ENCODE data around the gene PRR15L.

The PRR15L gene

GRCh38 chr17:47945529-47946508 lies 11.9 kb downstream of the PRR15L start:
- TF ChIP-seq, protein P1, sequence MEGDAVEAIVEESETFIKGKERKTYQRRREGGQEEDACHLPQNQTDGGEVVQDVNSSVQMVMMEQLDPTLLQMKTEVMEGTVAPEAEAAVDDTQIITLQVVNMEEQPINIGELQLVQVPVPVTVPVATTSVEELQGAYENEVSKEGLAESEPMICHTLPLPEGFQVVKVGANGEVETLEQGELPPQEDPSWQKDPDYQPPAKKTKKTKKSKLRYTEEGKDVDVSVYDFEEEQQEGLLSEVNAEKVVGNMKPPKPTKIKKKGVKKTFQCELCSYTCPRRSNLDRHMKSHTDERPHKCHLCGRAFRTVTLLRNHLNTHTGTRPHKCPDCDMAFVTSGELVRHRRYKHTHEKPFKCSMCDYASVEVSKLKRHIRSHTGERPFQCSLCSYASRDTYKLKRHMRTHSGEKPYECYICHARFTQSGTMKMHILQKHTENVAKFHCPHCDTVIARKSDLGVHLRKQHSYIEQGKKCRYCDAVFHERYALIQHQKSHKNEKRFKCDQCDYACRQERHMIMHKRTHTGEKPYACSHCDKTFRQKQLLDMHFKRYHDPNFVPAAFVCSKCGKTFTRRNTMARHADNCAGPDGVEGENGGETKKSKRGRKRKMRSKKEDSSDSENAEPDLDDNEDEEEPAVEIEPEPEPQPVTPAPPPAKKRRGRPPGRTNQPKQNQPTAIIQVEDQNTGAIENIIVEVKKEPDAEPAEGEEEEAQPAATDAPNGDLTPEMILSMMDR (IDR thresholded peaks at IDR 0.05; ENCODE audit: low read length, missing control alignments): no peak
- no peak overlapping the region for H3K4me3 ChIP-seq (replicated peaks; ENCODE audit: low read depth, low read length)
- DNase-seq (ENCODE audit: low read depth): no peak

DNA sequence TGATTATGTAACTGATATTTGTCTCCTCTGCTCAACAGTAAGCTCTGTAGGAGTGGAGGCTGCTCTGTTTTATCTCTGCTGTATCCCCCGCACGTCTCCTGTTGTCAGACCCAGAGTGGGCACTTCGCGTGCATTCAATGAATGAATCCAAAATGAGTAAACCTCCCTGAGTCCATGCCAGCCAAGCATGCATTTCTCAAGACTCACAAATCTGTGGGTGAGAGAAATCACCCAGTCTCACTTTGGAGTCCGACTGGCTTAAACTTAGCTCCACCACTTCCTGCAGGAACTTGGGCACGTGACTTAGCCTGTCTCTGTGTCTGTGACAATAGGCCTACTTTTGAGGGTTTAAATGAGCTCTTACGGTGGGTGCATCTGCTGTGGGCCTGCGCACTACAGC lies 12.6 kb downstream of the PRR15L start:
- no peak overlapping the region for H3K4me3 ChIP-seq (replicated peaks; ENCODE audit: low read depth, low read length)
- DNase-seq (ENCODE audit: low read depth): peak; percentile 70
- TF ChIP-seq, protein P1 (IDR thresholded peaks at IDR 0.05; ENCODE audit: low read length, missing control alignments): no peak

GRCh38 chr17:47942568-47942967 lies 15.1 kb downstream of the PRR15L start:
- TF ChIP-seq, protein P1 (IDR thresholded peaks at IDR 0.05; ENCODE audit: low read length, missing control alignments): no peak
- H3K4me3 ChIP-seq (replicated peaks; ENCODE audit: low read depth, low read length): peak overlapping the region; percentile 86
- no peak for DNase-seq (ENCODE audit: low read depth)

DNA sequence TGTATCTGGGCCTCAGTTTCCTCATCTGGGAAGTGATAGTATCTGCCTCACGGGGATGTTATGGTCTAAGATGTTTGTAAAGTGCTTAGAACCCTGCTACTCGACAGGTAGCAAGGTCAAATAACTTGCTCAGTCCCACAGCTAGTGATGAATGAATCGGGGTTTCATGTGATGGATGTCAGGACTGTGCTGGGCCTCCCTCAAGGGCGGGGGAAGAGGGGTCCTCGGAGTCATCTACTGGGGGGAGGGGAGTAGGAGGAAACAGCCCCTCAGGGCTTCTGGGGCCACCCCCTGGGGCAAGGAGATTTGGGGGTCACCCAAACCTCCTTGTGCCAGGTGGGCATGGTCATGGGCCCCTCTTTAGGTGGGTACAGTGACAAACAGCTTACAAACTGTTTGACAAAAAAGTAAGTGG lies 15.6 kb downstream of the PRR15L start:
- peak overlapping the region; percentile 86 for H3K4me3 ChIP-seq (replicated peaks; ENCODE audit: low read depth, low read length)
- TF ChIP-seq, protein P1 (IDR thresholded peaks at IDR 0.05; ENCODE audit: low read length, missing control alignments): no peak
- no peak for DNase-seq (ENCODE audit: low read depth)

- TF ChIP-seq, protein P1 (IDR thresholded peaks at IDR 0.05; ENCODE audit: low read length, missing control alignments): no peak
- H3K4me3 ChIP-seq (replicated peaks; ENCODE audit: low read depth, low read length): peak within 1 kb of the TSS; percentile 86
- DNase-seq (ENCODE audit: low read depth): peak; percentile 98
These were observed 16.2 kb downstream of the PRR15L start, which contains the start of gene PNPO for GRCh38 chr17:47941246-47942095. Gene PNPO, plus strand, starts transcription at chr17:47941571. Its CDS starts 105 bp downstream, at chr17:47941676.

DNA sequence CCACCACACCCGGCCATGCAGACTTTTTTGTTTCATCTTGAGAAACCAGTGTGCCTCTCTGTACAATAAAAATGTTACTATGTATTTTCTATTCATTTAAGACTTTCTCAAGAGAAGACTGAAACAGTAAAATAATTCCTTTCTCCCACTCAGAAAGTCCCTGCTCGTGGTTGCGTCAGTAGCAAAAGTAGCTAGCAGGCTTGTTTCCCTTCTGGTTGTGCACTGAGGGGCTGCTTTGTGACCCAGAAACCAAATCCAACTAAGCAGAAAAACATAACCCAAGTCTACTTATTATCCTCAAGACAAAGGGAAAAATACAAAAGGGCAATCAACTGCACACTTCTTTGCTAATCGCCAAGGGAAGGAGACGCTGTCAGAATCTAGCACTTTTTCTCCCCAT lies 19.7 kb downstream of the PRR15L start:
- no peak for DNase-seq (ENCODE audit: low read depth)
- TF ChIP-seq, protein P1 (IDR thresholded peaks at IDR 0.05; ENCODE audit: low read length, missing control alignments): no peak
- H3K4me3 ChIP-seq (replicated peaks; ENCODE audit: low read depth, low read length): no peak overlapping the region

All from fibroblast of pulmonary artery (primary cell).